NCI-H345 treated with DMSO at 0.1 percent for 48 hours (cell line): Measurements from ENCODE around the gene EPHB2.

ENCODE experiments used
- DNase-seq: peaks from one replicate; lab custom pipeline; 2025; ENCODE audit not compliant: unreplicated experiment; lab: John Stamatoyannopoulos, UW

EPHB2 gene

GRCh38 chr1:22815421-22816066 lies 104.9 kb downstream of the EPHB2 start:
- DNase-seq: no peak

- no peak for DNase-seq
These were observed 105.6 kb downstream of the EPHB2 start for GRCh38 chr1:22816067-22816775.

- DNase-seq: no peak
These were observed 106.2 kb downstream of the EPHB2 start for GRCh38 chr1:22816803-22817202.

- DNase-seq: no peak
These were observed 106.8 kb downstream of the EPHB2 start for GRCh38 chr1:22817462-22817861.

- no peak for DNase-seq
These were observed 107.6 kb downstream of the EPHB2 start for GRCh38 chr1:22818061-22818770.

- no peak for DNase-seq
These were observed 108.7 kb downstream of the EPHB2 start for GRCh38 chr1:22819361-22819760.

- DNase-seq: no peak
These were observed 110.4 kb downstream of the EPHB2 start for GRCh38 chr1:22821027-22821426.

- no peak for DNase-seq
These were observed 111.7 kb downstream of the EPHB2 start for GRCh38 chr1:22822371-22822770.

GRCh38 chr1:22824466-22824865 lies 113.8 kb downstream of the EPHB2 start:
- DNase-seq: no peak

GRCh38 chr1:22824975-22825374 lies 114.3 kb downstream of the EPHB2 start:
- no peak for DNase-seq

GRCh38 chr1:22825486-22826189 lies 115.0 kb downstream of the EPHB2 start:
- no peak for DNase-seq

GRCh38 chr1:22826604-22827580 lies 116.3 kb downstream of the EPHB2 start:
- DNase-seq: no peak

GRCh38 chr1:22827666-22828483 lies 117.2 kb downstream of the EPHB2 start:
- DNase-seq: no peak

GRCh38 chr1:22828484-22829308 lies 118.1 kb downstream of the EPHB2 start:
- no peak for DNase-seq

- no peak for DNase-seq
These were observed 118.8 kb downstream of the EPHB2 start for GRCh38 chr1:22829309-22829989.

GRCh38 chr1:22830041-22830566 lies 119.5 kb downstream of the EPHB2 start:
- DNase-seq: no peak

- DNase-seq: no peak
These were observed 120.2 kb downstream of the EPHB2 start for GRCh38 chr1:22830757-22831340.
